GM18508 (cell line): ENCODE measurements around the gene ASB4.
"Not testable (repeated sequence)": the region's sequence is repeated elsewhere in the genome, so short reads cannot be mapped to it uniquely, and the experiment has no call there.

Experiments used
- ATAC-seq: cut with Tn5 transposase; IDR thresholded peaks from one replicate; pipeline ENCODE4 v1.9.1; 2021; ENCODE audit warnings: moderate number of reproducible peaks; ENCODE audit not compliant: insufficient read depth, unreplicated experiment

The ASB4 gene

GRCh38 chr7:95547361-95548348 is 61.9 kb downstream of the ASB4 start:
- ATAC-seq: no peak

GRCh38 chr7:95549818-95550529 is 64.2 kb downstream of the ASB4 start:
- ATAC-seq: no peak

GRCh38 chr7:95550546-95550945 is 64.8 kb downstream of the ASB4 start:
- no peak for ATAC-seq

- not testable (repeated sequence) for ATAC-seq
Measured at GRCh38 chr7:95552010-95552926, 66.5 kb downstream of the ASB4 start.

GRCh38 chr7:95553939-95554338 is 68.2 kb downstream of the ASB4 start:
- ATAC-seq: no peak

DNA sequence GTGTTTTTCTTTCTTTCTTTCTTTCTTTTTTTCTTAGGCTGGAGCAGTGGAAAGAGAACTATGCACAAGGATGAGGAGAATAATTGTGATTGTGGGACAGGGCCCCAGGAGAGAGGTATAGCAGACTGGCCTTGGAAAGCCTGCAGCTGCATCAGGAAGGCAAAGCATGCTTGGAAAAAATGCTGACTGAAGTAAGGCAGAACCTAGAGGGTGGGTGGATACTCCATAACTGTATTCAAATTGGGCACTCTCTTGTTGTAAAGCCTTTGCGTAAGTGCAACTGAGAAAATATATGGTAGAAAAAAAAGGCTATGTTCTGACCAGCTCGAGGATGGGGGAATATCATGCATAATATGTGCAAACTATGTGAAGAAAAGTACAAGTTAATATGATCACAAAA is 71.0 kb downstream of the ASB4 start:
- ATAC-seq: no peak

- no peak for ATAC-seq
Measured at GRCh38 chr7:95558864-95559263, 73.1 kb downstream of the ASB4 start.

DNA sequence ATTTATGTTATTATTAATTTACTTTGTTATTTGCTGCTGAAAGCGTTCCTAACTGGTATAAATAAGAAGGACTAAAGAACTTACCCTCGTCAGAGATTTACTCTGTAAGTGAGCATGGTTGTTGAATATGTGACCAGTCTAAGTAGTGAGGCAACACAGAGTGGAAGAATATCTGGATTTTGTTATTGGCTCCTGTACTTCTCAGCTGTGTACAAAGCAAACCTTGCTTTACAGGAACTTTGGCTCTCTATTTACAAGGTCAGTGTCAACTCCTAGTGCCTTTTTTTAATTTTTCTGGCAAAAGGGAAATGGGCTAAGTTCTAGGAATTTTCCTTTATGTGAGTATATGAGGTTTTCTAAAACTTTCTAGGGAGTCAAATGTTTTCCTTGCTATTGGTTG is 74.9 kb downstream of the ASB4 start:
- no peak for ATAC-seq

DNA sequence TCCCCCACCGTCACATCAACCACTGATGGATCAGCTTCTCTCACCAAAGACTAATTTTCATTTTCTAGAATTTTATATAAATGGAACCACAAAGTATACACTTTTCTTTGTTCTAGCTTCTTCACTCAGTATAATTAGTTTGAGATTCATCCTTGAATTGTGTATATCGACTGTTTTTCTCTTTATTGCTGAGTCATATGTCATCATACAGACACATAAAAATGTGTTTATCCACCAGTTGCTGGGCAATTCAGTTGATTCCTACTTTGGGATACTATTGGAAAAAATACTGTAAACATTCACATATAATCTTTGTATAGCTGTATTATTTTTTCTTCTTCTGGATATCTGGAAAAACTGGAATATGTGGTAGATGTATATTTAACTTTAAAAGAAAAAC is 84.0 kb downstream of the ASB4 start:
- ATAC-seq: no peak

GRCh38 chr7:95577137-95577536 is 91.4 kb downstream of the ASB4 start:
- ATAC-seq: no peak

- ATAC-seq: no peak
Measured at GRCh38 chr7:95578299-95578855, 92.6 kb downstream of the ASB4 start.

GRCh38 chr7:95579318-95579717 is 93.6 kb downstream of the ASB4 start:
- no peak for ATAC-seq

DNA sequence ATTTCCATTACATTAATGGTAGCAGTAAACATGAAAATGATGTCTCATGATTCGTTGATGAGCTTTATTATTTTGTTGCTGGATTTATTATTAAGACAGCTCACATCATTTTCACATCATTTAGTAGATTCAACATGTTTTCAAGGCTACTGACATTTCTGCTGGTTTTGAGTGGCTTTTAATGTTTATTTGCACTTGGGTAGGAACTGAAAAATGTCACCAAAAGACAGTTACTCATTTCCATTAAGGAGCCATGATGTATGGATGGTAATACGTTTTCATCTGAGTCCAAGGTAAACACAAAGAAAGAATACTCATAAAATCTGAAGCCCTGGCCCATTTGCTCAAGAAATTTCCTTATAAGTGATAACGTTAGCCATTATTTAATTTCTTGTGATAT is 95.7 kb downstream of the ASB4 start:
- no peak for ATAC-seq

GRCh38 chr7:95582578-95583293 is 97.0 kb downstream of the ASB4 start:
- ATAC-seq: no peak

DNA sequence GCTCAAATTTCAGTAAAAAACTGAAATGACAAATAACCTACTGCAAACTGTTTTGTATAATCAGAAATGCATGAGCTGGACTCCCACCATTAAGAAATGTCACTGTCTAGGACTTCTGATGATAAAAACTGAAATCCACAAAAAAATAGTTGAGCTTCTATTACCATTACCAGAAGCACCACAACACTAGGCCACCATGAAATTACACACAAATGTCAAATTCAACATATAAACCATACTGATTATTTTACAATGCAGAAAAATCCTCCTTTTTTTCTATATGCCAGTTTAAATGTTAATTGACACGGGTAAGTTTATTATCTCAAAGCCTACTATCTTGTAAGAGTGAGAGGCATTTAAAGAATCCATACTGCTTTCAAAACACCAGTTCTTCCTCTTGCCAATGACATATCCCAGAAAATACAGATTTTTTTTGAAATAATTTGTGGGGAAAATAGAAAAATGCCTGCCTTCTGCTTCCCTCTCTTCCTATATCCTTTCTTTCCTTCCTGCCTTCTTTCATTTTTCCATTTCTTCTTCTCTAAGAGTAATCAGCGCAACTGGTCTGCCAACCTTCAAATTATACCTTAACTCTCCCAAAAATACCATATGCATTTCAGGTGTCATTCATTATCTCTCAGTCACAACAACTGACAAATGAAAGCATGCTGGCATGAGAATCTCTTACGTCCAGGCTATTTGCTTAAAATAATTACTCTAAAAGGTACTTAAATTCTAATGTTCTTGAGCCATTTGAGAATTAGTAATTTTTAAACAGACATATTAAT is 98.3 kb downstream of the ASB4 start:
- no peak for ATAC-seq

DNA sequence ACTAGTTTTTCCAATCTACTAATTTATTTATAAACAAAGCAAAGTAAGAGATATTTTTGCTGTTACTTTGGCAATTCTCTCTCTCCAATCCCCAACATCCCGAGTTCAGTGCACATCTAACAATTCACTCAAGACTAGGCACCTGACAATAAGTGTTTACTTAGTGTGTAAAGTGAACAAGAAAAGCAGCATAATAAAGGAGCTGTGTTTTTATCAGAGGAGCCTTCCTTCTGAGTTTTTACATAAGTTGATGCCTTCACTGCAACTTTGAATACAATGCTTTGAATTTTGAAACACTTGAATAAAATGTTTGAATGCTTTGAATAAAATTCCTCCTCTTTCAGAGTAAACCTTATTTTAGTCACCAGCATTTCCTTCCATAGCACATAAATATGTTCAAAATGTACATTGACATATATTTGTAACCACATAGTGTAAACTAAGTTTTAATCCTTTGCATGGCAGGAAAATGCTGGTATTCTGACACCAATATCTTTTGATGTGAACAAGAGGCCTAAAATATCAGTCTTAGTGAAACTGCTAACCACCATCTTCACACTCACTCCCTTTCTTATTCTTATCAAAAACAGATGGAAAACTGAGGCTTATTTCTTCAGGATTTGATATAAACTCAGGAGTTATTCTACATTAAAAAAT is 99.2 kb downstream of the ASB4 start:
- ATAC-seq: no peak

DNA sequence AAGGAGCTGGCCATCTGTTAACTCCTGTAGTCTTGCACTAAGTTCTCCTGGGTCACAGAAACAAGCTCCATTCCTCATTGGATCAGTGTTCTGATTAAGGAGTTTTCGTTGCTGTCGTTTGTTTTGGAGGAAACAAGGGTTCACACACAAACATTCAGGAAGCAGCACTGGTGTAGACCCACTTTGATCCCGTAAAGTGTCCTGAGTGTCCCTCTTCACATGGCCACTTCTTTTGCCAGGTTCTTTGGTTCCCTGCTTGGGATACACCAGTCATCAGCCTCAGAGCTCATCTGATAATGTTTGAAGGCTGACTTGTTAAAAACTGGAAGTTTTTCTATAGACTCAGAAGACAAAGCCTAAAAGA is 99.7 kb downstream of the ASB4 start:
- no peak for ATAC-seq

GRCh38 chr7:95586951-95587301 is 101.2 kb downstream of the ASB4 start:
- ATAC-seq: no peak
